PFSK-1 (cell line): Measurements from ENCODE around the gene ETFA.

Experiments used
- POLR2AphosphoS5 ChIP-seq: IDR thresholded peaks from 2 replicates; pipeline ENCODE4 v1.6.1; 2012; ENCODE audit warnings: low read depth, mild to moderate bottlenecking, control low read depth, low read length, moderate library complexity
- TAF1 ChIP-seq: IDR thresholded peaks from 2 replicates; pipeline ENCODE4 v1.6.1; 2012; ENCODE audit warnings: low read length, control low read depth, borderline replicate concordance; ENCODE audit not compliant: insufficient read depth
- TF ChIP-seq, protein P1 (sequence below), 2 experiments: IDR thresholded peaks; 2 replicates each; pipeline versions ENCODE4 v1.6.1 to v1.8.0; 2011 to 2012; ENCODE audit warnings: low read depth in 2 of 2, low read length in 2 of 2, control low read depth in 1 of 2, inconsistent platforms in 1 of 2, mild to moderate bottlenecking in 1 of 2, moderate library complexity in 1 of 2; ENCODE audit not compliant: insufficient read depth in 1 of 2

DNA sequence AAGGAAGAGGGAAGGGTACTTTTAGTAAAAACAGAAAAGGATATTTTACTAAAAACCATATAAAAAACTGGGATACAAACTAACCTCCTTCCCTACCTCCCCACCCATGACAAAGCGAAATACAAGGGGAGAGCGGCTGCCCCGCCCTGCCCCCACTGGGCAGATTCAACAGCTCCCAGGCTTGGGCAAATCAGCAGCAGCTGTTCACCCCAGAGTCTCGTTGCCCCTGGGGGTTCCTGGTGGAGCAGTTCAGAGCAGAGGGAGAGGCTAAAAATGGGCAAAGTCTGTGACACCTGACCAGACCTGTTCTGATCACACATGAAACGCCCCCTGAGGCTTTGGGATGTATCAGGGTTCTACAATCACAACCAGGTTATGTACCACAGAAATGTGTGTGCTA is 2.5 kb upstream of the ETFA start:
- TF ChIP-seq, protein P1, sequence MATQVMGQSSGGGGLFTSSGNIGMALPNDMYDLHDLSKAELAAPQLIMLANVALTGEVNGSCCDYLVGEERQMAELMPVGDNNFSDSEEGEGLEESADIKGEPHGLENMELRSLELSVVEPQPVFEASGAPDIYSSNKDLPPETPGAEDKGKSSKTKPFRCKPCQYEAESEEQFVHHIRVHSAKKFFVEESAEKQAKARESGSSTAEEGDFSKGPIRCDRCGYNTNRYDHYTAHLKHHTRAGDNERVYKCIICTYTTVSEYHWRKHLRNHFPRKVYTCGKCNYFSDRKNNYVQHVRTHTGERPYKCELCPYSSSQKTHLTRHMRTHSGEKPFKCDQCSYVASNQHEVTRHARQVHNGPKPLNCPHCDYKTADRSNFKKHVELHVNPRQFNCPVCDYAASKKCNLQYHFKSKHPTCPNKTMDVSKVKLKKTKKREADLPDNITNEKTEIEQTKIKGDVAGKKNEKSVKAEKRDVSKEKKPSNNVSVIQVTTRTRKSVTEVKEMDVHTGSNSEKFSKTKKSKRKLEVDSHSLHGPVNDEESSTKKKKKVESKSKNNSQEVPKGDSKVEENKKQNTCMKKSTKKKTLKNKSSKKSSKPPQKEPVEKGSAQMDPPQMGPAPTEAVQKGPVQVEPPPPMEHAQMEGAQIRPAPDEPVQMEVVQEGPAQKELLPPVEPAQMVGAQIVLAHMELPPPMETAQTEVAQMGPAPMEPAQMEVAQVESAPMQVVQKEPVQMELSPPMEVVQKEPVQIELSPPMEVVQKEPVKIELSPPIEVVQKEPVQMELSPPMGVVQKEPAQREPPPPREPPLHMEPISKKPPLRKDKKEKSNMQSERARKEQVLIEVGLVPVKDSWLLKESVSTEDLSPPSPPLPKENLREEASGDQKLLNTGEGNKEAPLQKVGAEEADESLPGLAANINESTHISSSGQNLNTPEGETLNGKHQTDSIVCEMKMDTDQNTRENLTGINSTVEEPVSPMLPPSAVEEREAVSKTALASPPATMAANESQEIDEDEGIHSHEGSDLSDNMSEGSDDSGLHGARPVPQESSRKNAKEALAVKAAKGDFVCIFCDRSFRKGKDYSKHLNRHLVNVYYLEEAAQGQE (IDR thresholded peaks at IDR 0.05; ENCODE audit: insufficient read depth in 1 of 2, low read depth in 2 of 2, low read length in 2 of 2): no peak
- TF ChIP-seq TAF1 (no peak), POLR2AphosphoS5 (no peak)
